BJ (cell line): ENCODE data around the gene ZBTB3. TPM values are rescaled to one million over a fixed set of nuclear protein-coding genes. Genes with fewer than 3 reads are reported as not detected.

Source experiments
- CTCF ChIA-PET: fragments of 350-600 bp; formaldehyde crosslinking; extraction: SDS; loops from one replicate; lab custom pipeline; 2021; ENCODE audit warnings: antibody characterized with exemption, inconsistent platforms; lab: Yijun Ruan, JAX
- POLR2A ChIA-PET: fragments of 300-600 bp; sonication (Branson Sonifier 250); formaldehyde crosslinking; extraction: SDS; loops from one replicate; lab custom pipeline; 2021; ENCODE audit warnings: antibody characterized with exemption; lab: Charles Lee
- DNase-seq: peaks from one replicate; pipeline ENCODE4 v3.0.0-alpha.2; 2011; ENCODE audit warnings: low read depth
- H3K27me3 ChIP-seq: 2 replicates; pipeline ENCODE4 v1.6.0; 2011; ENCODE audit warnings: low read length; ENCODE audit not compliant: control insufficient read depth, insufficient read depth
- H3K36me3 ChIP-seq: 2 replicates; pipeline ENCODE4 v1.5.1; 2011; ENCODE audit warnings: low read length; ENCODE audit not compliant: control insufficient read depth, insufficient read depth
- H3K4me3 ChIP-seq: 2 replicates; pipeline ENCODE4 v1.5.1; 2011; ENCODE audit warnings: low read depth, mild to moderate bottlenecking, control low read depth, low read length
- polyA plus RNA-seq: library from polyadenylated mRNA; depleted of rRNA; stranded (reverse); fragments of >200 nt; gene quantifications from 2 replicates; pipeline ENCODE4 v1.2.3, GENCODE V29; 2011
- TF ChIP-seq, protein P1 (sequence below): IDR thresholded peaks from 2 replicates; pipeline ENCODE4 v1.5.1; 2011; ENCODE audit warnings: low read depth, mild to moderate bottlenecking, control low read depth, inconsistent platforms, low read length, moderate library complexity; ENCODE audit not compliant: insufficient read depth

Gene ZBTB3
- polyA plus RNA-seq, 1 experiment, result 3.8 TPM

DNA sequence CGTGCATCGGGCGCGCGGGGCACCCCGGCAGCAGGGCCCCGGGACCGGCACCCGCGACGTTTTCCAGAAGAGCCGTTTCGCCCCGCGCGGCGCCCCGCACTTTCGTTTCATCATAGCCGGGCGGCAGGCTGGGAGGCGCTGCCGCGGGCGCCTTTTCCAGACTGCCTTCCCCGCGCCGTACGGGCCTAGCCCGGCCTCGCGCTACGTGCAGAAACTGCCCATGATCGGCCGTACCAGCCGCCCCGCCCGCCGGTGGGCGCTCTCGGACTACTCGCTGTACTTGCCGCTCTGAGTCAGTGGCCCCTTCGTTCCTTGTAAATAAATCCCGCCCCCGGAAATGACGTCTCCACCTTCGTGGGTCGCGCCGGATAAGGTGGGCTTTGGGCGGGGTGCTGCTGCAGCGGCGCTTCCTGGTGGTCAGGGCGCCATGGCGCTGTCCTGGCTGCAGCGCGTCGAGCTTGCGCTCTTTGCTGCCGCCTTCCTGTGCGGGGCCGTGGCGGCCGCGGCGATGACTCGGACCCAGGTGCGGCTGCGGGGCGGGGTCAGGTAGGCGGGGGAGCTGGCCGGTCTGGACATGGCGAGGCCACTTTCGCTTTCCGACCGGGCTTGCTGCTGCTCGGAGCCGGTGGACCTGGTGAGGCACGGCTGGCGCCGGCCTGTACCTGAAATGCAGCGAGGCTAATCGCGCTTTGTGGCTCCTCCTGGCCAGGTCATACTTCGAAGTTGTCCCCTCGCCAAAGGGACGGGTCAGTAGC, 33.2 kb upstream of the ZBTB3 start, which contains the start of gene TMEM179B:
Gene TMEM179B (plus strand): TSS at position 398 of the 755 bp plus-strand sequence. CDS start 30 bp downstream, at position 428.
- CTCF ChIA-PET, result interaction anchor here (0.7 to 6.8 kb wide), 39 partner anchors 9 to 392 kb away, joined by 3 to 122 read pairs (median 5); partner anchors contain the start of genes BSCL2, GNG3, LRRN4CL and NXF1
- H3K36me3 ChIP-seq, result peaks cover 11% of the 10 kb centered on the region
- TF ChIP-seq, protein P1, sequence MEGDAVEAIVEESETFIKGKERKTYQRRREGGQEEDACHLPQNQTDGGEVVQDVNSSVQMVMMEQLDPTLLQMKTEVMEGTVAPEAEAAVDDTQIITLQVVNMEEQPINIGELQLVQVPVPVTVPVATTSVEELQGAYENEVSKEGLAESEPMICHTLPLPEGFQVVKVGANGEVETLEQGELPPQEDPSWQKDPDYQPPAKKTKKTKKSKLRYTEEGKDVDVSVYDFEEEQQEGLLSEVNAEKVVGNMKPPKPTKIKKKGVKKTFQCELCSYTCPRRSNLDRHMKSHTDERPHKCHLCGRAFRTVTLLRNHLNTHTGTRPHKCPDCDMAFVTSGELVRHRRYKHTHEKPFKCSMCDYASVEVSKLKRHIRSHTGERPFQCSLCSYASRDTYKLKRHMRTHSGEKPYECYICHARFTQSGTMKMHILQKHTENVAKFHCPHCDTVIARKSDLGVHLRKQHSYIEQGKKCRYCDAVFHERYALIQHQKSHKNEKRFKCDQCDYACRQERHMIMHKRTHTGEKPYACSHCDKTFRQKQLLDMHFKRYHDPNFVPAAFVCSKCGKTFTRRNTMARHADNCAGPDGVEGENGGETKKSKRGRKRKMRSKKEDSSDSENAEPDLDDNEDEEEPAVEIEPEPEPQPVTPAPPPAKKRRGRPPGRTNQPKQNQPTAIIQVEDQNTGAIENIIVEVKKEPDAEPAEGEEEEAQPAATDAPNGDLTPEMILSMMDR, result peak; percentile 82
- POLR2A ChIA-PET, result interaction anchor here (1.0 kb wide), 1 partner anchor 26 kb away, joined by 3 read pairs; the partner anchor contains the start of gene POLR2G
- H3K4me3 ChIP-seq, result peak within 1 kb of the TSS; percentile 69
- no peaks in the 10 kb centered on the region for H3K27me3 ChIP-seq
- DNase-seq, result peak; percentile 82

DNA sequence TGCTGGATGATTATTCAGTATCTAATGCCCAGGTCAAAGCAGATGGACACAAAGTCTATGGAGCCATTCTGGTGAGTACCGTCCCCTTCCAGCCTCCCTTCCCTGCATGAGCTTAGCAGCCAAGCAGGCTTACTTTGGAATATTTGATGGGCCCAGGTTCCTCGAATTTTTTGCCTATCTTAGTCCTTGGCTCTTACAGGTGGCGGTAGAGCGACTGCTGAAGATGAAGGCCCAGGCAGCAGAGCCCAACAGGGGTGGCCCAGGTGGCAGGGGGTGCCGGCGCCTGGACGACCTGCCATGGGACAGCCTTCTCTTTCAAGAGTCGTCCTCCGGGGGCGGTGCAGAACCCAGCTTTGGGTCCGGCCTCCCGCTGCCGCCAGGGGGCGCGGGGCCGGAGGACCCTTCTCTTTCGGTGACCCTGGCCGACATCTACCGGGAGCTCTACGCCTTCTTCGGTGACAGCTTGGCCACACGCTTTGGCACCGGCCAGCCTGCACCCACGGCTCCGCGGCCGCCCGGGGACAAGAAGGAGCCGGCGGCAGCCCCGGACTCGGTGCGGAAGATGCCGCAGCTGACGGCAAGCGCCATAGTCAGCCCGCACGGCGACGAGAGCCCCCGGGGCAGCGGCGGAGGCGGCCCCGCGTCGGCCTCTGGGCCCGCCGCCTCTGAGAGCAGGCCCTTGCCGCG, 32.5 kb upstream of the ZBTB3 start:
- DNase-seq, result peak; percentile 19
- Histone ChIP-seq H3K4me3 (peak overlapping the region; percentile 69), H3K27me3 (no peaks in the 10 kb centered on the region), H3K36me3 (peaks cover 15% of the 10 kb centered on the region)
- CTCF ChIA-PET, result interaction anchor here (0.7 to 6.8 kb wide), 43 partner anchors 11 to 392 kb away, joined by 3 to 122 read pairs (median 5); partner anchors contain the start of genes BSCL2, GNG3, LRRN4CL and NXF1
- TF ChIP-seq, protein P1, result peak; percentile 100
- POLR2A ChIA-PET, result interaction anchor here (1.0 kb wide), 1 partner anchor 25 kb away, joined by 3 read pairs; the partner anchor contains the start of gene POLR2G

DNA sequence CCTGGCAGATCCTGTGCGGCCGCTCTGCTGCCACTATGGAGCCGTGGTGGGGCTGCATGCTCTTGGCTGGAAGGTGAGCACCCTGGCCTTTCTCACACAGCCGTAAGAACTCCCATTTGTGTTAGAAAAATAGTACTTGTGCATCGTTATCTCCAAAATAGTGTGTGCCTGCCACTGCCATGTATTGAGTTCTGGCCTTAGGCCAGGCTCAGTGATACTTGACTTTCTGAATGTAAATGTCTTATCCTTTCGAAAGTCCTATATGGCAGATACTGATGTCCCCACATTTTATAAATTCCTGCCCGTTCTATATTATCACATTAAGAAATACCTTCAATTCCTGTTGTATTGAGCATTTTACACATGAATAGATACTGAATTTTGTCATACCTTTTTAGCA, 28.8 kb upstream of the ZBTB3 start:
- Histone ChIP-seq H3K36me3 (peaks cover 14% of the 10 kb centered on the region), H3K4me3 (no peak overlapping the region), H3K27me3 (no peaks in the 10 kb centered on the region)
- POLR2A ChIA-PET, result no interaction called here
- CTCF ChIA-PET, result no interaction called here
- TF ChIP-seq, protein P1, result no peak
- DNase-seq, result no peak

DNA sequence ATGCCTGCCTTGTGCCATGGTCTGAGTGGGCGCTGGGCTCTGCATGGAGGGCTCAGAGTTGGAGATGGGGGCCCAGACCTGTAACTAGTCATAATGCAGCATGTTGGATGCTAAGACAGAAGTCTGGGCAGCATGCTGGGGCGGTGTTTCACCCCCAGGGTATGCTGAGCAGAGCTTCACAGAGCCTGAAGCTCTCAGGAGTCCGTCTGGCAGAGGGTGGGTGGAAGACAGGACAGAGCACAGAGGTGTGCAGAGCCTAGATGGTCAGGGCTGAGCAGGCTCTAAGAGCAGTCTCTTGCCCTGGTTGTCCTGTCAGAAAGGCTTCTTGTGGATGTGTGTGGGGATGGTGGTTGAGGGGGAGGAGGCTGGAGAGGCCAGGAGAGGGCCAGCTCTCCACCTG, 24.5 kb upstream of the ZBTB3 start:
- DNase-seq, result no peak
- Histone ChIP-seq H3K36me3 (peaks cover 17% of the 10 kb centered on the region), H3K27me3 (no peaks in the 10 kb centered on the region), H3K4me3 (no peak overlapping the region)
- CTCF ChIA-PET, result interaction anchor here (0.6 to 12.0 kb wide), 3 partner anchors 8 to 90 kb away, joined by 3 to 122 read pairs (median 4); partner anchors contain the start of genes STX5 and TMEM179B
- POLR2A ChIA-PET, result no interaction called here
- TF ChIP-seq, protein P1, result no peak
